Lower leg skin (tissue), 3 donors: ENCODE data around the gene CAPN2.

Source experiments
- CTCF ChIP-seq, 3 donors: fragments of 450-650 bp; IDR thresholded peaks; one replicate each; pipeline ENCODE4 v1.5.1; 2016; ENCODE audit warnings: antibody characterized with exemption in 3 of 3, mild to moderate bottlenecking in 3 of 3, moderate library complexity in 2 of 3
- POLR2A ChIP-seq, 2 donors: fragments of 450-650 bp; IDR thresholded peaks; one replicate each; pipeline ENCODE4 v1.6.1; 2016 to 2017; ENCODE audit warnings: antibody characterized with exemption in 2 of 2, mild to moderate bottlenecking in 1 of 2, moderate library complexity in 1 of 2

DNA sequence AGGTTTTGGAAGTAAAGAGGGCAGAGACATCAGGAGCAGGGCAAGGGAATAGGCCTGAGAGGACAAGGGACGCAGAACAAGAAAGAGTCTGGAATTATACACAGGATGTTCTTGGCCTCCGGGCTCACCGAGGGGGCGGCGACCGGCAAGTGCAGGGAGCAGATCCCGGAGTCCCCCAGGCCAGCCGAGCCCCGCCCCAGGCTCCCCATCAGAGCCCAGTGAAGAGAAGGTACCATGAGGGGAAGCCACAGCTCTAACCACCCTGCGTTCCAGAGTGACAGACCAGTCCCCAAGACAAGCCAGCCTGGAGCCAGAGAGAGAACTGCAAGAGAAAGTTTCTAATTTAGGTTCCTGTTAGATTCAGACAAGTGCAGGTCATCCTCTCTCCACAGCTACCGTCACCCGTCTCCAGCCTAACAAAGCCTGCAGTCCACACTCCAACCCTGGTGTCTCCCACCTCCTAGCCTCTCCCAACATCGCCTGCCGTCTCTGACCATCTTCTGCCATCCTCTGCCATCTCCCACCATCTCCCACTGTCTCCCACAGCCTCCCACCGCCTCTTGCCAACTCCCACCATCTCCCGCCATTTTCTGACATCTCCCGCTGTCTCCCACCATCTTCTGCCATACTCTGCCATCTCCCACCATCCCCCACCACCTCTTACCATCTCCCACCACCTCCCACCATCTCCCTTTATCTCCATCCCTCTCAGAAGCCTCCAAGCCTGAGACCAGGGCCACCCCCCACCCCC, 42.5 kb downstream of the CAPN2 start:
- TF ChIP-seq CTCF (IDR thresholded peaks at IDR 0.05): no peak
- no peak for TF ChIP-seq POLR2A (IDR thresholded peaks at IDR 0.05)
